Measurements from ENCODE around the gene FABP3. TPM values are rescaled to one million over a fixed set of nuclear protein-coding genes. Genes with fewer than 3 reads are reported as not detected.
"Not testable (repeated sequence)": the region's sequence is repeated elsewhere in the genome, so short reads cannot be mapped to it uniquely, and the experiment has no call there.

The FABP3 gene
- total RNA-seq, 1 donor from 2014 or later = 3,048 TPM

DNA sequence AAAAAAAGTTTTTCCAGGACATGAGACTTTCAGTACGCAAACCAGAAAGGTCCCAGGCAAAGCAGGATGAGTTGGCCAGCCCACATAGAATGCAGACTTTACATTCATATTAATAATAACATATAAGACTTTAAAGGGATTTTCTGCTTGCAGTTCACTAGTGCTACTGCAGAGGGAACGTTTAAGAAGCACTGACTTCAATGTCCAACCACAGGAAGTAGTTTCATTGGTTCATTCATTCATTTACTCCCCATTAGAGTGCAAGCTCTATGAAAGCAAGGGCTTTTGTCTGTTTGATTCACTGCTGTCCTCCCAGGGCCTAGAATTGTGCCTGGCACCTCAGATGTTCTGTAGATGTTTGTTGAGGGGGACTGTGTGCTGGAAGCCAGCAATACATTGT, 28.4 kb upstream of the FABP3 start:
- intact Hi-C loops (cut with DNase I) = no loop called here
- no peak for DNase-seq (ENCODE audit: low spot score)

DNA sequence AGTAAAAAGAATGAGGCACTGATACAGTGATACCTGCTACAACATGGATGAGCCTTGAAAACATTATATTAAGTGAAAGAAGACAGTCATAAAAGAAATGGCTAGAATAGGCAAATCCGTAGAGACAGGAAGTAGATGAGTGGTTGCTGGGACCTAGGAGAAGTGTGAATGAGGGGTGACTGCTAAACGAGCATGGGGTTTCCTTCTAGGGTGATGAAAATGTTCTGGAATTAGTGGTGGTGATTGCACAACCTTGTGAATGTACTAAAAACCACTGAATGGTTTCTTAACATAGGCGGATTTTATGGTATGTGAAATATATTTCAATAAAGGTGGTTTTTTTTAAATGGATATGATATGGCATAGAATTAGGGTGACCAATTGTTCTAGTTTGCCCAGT, 27.5 kb upstream of the FABP3 start:
- no peak for DNase-seq (ENCODE audit: low spot score)
- intact Hi-C loops (cut with DNase I) = no loop called here

DNA sequence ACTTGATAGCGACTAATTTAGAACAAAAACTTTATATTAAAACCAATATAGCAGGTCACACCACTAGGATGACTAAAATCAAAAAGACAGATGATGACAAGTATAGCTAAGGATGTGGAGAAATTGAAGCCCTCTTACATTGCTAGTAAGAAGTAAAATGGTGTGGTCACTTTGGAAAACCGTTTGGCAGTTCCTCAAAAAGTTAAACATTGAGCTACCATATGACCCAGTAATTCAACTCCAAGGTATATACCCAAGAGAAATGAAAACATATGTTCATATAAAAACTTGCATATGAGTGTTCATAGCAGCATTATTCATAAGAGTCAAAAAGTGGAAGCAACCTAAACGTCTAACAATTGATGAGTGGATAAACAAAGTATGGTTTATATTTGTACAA, 27.1 kb upstream of the FABP3 start:
- no peak for DNase-seq (ENCODE audit: low spot score)
- intact Hi-C loops (cut with DNase I) = no loop called here

- intact Hi-C loops (cut with DNase I) = no loop called here
- DNase-seq (ENCODE audit: low spot score) = no peak
These were observed 25.4 kb upstream of the FABP3 start for GRCh38 chr1:31398246-31398645.

DNA sequence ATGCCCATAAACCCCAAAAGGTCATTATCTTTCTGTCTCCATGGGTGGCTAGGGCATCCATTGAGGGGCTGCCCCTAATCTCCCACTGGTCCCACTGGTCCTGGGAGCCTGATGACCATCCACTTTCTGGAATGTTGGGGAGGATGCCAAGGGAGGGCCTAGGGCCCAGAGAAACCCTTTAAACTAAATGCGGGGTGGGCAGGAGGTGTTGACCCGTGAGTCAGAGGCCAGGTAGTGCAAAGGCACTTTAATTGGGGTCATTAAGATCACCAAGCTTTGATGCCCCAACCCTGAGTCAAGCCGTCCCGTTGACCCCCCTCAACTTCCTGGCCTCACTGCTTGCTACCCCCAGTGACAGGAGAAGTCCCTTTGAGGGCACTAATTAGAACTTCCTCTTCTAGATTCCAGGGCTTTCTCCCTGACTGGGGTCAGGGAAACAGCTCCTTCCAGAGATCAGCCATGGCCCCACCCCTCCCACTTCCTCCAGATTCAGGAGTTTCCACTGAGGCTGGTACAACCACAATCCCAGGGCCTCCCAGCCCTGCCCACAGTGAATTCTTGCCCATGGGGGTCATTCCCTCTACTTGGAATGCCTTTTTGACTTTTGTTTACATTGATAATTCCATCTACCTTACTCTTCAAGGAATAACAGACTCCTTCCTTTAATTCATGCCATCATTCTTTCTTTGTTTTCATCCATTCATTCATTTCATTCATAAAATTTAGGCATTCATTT, 24.7 kb upstream of the FABP3 start:
- intact Hi-C loops (cut with DNase I) = no loop called here
- DNase-seq (ENCODE audit: low spot score) = no peak

GRCh38 chr1:31396633-31397351, 23.9 kb upstream of the FABP3 start:
- intact Hi-C loops (cut with DNase I) = no loop called here
- DNase-seq (ENCODE audit: low spot score) = no peak

- intact Hi-C loops (cut with DNase I) = loop anchor here (2.0 kb wide), 2 partner anchors 28 to 154 kb away; no protein-coding TSS in a partner anchor
- peak; percentile 93 for DNase-seq (ENCODE audit: low spot score)
These were observed 21.8 kb upstream of the FABP3 start for GRCh38 chr1:31394584-31395193.

GRCh38 chr1:31393463-31393862, 20.6 kb upstream of the FABP3 start:
- no peak for DNase-seq (ENCODE audit: low spot score)
- intact Hi-C loops (cut with DNase I) = no loop called here

- no peak for DNase-seq (ENCODE audit: low spot score)
- intact Hi-C loops (cut with DNase I) = no loop called here
These were observed 17.2 kb upstream of the FABP3 start for GRCh38 chr1:31390071-31390470.

DNA sequence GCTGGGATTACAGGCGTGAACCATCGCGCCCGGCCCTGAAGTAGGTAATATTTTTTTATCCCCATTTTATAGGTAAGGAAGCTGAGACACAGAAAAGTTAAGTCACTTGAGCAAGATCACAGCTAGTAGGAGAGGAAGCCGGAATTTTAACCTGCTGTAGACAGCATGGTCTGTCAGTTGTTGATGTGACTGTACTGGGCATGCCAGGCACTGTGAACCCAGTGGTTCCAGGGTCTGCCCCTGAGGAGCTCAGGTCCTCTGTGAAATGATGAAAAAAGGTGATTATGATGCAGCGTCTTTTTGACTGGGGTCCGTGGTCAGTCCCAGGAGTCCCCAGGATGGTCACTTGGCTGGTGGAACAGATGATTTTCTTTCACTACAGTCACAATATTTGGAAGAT, 16.7 kb upstream of the FABP3 start:
- DNase-seq (ENCODE audit: low spot score) = no peak
- intact Hi-C loops (cut with DNase I) = no loop called here

- no peak for DNase-seq (ENCODE audit: low spot score)
- intact Hi-C loops (cut with DNase I) = no loop called here
These were observed 14.7 kb upstream of the FABP3 start for GRCh38 chr1:31387612-31388011.

DNA sequence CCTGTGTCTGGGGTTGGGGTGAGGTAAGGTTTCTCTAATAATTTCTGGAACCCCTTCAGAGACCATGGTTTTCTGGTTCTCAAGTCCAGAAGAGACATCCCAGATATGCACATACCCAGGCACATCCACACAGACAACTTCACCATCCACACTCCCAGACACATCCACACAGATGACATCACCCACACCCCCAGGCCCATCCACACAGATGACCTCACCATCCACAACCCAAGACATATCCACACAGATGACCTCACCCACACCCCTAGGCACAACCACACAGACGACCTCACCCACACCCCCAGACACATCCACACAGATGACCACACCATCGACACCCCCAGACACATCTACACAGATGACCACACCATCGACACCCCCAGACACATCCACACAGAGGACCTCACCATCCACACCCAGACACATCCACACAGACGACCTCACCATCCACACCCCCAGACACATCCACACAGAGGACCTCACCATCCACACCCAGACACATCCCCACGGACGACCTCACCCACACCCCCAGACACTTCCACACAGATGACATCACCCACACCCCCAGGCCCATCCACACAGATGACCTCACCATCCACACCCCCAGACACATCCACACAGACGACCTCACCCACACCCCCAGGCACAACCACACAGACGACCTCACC, 13.8 kb upstream of the FABP3 start:
- intact Hi-C loops (cut with DNase I); DNase-seq (ENCODE audit: low spot score): not testable (repeated sequence)

GRCh38 chr1:31383967-31384366, 11.1 kb upstream of the FABP3 start:
- intact Hi-C loops (cut with DNase I) = loop anchor here (5.0 kb wide), 1 partner anchor 243 kb away; no protein-coding TSS in a partner anchor

GRCh38 chr1:31382379-31382989, 9.6 kb upstream of the FABP3 start:
- intact Hi-C loops (cut with DNase I) = loop anchor here (1.0 to 5.0 kb wide), 2 partner anchors 9 to 245 kb away; partner anchors contain the start of gene FABP3
- no peak for DNase-seq (ENCODE audit: low spot score)

More at GRCh38 chr1:31383967-31384366, 11.1 kb upstream of the FABP3 start:
- no peak for DNase-seq (ENCODE audit: low spot score)

GRCh38 chr1:31381394-31382294, 8.8 kb upstream of the FABP3 start:
- intact Hi-C loops (cut with DNase I) = loop anchor here (1.0 to 5.0 kb wide), 2 partner anchors 8 to 246 kb away; partner anchors contain the start of gene FABP3
- DNase-seq (ENCODE audit: low spot score) = no peak

DNA sequence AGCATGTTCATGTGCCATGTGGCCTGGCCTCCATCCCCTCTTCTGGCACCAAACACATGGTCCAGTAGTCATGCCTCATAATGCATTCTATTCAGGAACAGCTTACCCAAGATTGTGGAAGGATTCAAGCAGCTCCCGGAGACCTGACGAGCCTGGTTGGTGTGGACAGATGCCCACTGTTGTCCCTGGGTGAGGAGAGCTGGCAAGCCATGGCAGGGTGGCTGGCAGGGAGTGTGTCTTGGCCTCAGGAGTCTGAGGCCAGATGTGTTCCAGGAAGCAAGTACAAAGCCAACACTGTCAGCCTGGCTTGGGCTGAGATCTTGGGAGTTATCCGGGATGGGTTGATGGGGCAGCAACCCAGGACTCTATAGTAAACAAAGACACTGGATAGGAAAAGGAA, 7.3 kb upstream of the FABP3 start:
- DNase-seq (ENCODE audit: low spot score) = no peak
- intact Hi-C loops (cut with DNase I) = loop anchor here (5.0 kb wide), 1 partner anchor 247 kb away; no protein-coding TSS in a partner anchor

DNA sequence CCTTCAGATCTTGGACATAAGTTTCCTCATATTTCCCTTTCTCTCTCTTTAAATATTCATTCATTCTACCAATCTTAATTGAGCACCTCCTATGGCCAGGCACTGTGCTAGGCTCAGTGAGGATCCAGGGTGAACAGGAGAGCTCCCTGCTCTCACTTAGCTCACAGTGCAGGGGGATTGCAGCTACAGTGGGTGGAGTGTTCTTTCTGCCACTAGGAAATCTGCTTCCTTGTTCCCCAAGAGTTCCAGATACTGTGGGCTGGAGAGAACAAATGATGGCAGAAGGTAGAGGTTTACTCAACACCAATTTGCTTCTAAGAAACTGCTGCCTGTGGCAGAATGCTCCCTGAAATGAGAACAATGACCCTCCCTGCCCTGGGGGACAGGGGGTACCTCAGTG, 5.1 kb upstream of the FABP3 start:
- intact Hi-C loops (cut with DNase I) = no loop called here
- no peak for DNase-seq (ENCODE audit: low spot score)

DNA sequence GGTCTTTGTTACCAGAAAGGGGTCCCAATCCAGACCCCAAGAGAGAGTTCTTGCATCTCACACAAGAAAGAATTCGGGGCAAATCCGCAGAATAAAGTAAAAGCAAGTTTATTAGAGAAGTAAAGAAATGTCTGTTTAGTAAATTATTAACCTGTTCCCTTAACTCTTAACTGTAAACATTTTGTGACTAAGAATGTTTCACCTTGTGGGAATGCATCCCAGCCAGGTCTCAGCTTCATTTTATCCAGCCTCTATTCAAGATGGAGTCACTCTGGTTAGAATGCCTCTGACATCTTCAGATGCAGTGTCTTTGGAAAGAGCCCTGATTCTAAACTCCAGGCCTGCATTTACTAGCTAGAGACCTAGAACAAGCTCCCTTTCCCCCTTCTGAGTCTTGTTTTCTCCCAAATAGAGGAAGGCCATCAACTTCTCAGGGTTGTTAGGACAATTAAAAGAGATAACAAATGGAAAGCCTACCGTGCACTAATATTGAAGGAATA, 4.5 kb upstream of the FABP3 start:
- no peak for DNase-seq (ENCODE audit: low spot score)
- intact Hi-C loops (cut with DNase I) = no loop called here
